HG03066 (cell line): ENCODE measurements around the gene DCAF6.

ENCODE experiments used
- ATAC-seq: cut with Tn5 transposase; IDR thresholded peaks from one replicate; pipeline ENCODE4 v1.9.1; 2021; ENCODE audit warnings: low read depth; ENCODE audit not compliant: unreplicated experiment

DCAF6 gene

GRCh38 chr1:168097921-168098528 is 161.5 kb downstream of the DCAF6 start:
- no peak for ATAC-seq

GRCh38 chr1:168098534-168099320 is 162.2 kb downstream of the DCAF6 start:
- ATAC-seq: no peak

GRCh38 chr1:168099337-168099801 is 162.9 kb downstream of the DCAF6 start:
- no peak for ATAC-seq

GRCh38 chr1:168100315-168101002 is 164.0 kb downstream of the DCAF6 start:
- ATAC-seq: no peak

GRCh38 chr1:168101336-168101735 is 164.9 kb downstream of the DCAF6 start:
- no peak for ATAC-seq

- ATAC-seq: no peak
Measured at GRCh38 chr1:168102487-168102886, 166.0 kb downstream of the DCAF6 start.

- ATAC-seq: no peak
Measured at GRCh38 chr1:168104535-168104934, 168.1 kb downstream of the DCAF6 start.

GRCh38 chr1:168105846-168106245 is 169.4 kb downstream of the DCAF6 start:
- no peak for ATAC-seq

GRCh38 chr1:168106274-168106673 is 169.8 kb downstream of the DCAF6 start:
- ATAC-seq: no peak

GRCh38 chr1:168110896-168111545 is 174.5 kb downstream of the DCAF6 start:
- no peak for ATAC-seq

GRCh38 chr1:168112673-168113305 is 176.3 kb downstream of the DCAF6 start:
- ATAC-seq: no peak

- ATAC-seq: no peak
Measured at GRCh38 chr1:168114845-168115244, 178.4 kb downstream of the DCAF6 start.

- ATAC-seq: no peak
Measured at GRCh38 chr1:168116327-168116799, 179.9 kb downstream of the DCAF6 start.

- no peak for ATAC-seq
Measured at GRCh38 chr1:168119750-168120149, 183.3 kb downstream of the DCAF6 start.

GRCh38 chr1:168121401-168122011 is 185.0 kb downstream of the DCAF6 start:
- no peak for ATAC-seq

GRCh38 chr1:168125051-168125450 is 188.6 kb downstream of the DCAF6 start:
- ATAC-seq: no peak
